ENCODE data around the gene FBXW8. TPM values are rescaled to one million over a fixed set of nuclear protein-coding genes. Genes with fewer than 3 reads are reported as not detected.
A peak's percentile ranks its signal among the peaks of the same experiment; 100 is the strongest.

Gene FBXW8, protein sequence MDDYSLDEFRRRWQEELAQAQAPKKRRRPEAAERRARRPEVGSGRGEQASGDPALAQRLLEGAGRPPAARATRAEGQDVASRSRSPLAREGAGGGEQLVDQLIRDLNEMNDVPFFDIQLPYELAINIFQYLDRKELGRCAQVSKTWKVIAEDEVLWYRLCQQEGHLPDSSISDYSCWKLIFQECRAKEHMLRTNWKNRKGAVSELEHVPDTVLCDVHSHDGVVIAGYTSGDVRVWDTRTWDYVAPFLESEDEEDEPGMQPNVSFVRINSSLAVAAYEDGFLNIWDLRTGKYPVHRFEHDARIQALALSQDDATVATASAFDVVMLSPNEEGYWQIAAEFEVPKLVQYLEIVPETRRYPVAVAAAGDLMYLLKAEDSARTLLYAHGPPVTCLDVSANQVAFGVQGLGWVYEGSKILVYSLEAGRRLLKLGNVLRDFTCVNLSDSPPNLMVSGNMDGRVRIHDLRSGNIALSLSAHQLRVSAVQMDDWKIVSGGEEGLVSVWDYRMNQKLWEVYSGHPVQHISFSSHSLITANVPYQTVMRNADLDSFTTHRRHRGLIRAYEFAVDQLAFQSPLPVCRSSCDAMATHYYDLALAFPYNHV
- 7.6 TPM for polyA plus RNA-seq (2013, experiment 1 of 2)
- 7.6 TPM for polyA plus RNA-seq (2013, experiment 2 of 2)

GRCh38 chr12:116910645-116911451 is at the start of gene FBXW8:
TSS of gene FBXW8 (plus strand) at chr12:116910950. CDS start at chr12:116911038, 88 bp downstream.
- H3K79me1 ChIP-seq (ENCODE audit: low read length): peaks cover 7% of the 10 kb centered on the region
- no peaks in the 10 kb centered on the region for H3K27me3 ChIP-seq (ENCODE audit: insufficient read depth, low read length, poor library complexity)
- WGBS (ENCODE audit: extremely low coverage, insufficient coverage, low lambda C conversion rate): no CpG with 5 or more reads among the region's 82 CpGs
- H3K36me3 ChIP-seq (ENCODE audit: control insufficient read depth, insufficient read depth, low read length): no peaks in the 10 kb centered on the region
- H3K4me1 ChIP-seq (ENCODE audit: control insufficient read depth, low read depth, low read length): no peaks in the 10 kb centered on the region
- peak within 1 kb of the TSS; percentile 94 for H3K4me2 ChIP-seq (ENCODE audit: low read length)
- peak within 1 kb of the TSS; percentile 85 for H3K23ac ChIP-seq (ENCODE audit: low read length)
- peak within 1 kb of the TSS; percentile 95 for H3K56ac ChIP-seq (ENCODE audit: low read length)
- no peak within 1 kb of the TSS for H4K8ac ChIP-seq (ENCODE audit: low read depth, low read length)
- no peak within 1 kb of the TSS for H2BK15ac ChIP-seq (replicated peaks; ENCODE audit: low read depth)
- H3K4ac ChIP-seq (ENCODE audit: low read depth, low read length): peak within 1 kb of the TSS; percentile 100
- peak within 1 kb of the TSS; percentile 90 for H3K4me3 ChIP-seq (ENCODE audit: low read length)
- H2BK120ac ChIP-seq (ENCODE audit: low read depth, low read length): peak within 1 kb of the TSS; percentile 37
- peak within 1 kb of the TSS; percentile 98 for H3K18ac ChIP-seq (ENCODE audit: low read length)
- peak within 1 kb of the TSS; percentile 77 for H3K27ac ChIP-seq (ENCODE audit: low read depth, low read length)
- H2BK5ac ChIP-seq (ENCODE audit: low read length): no peak within 1 kb of the TSS
- peak; percentile 79 for DNase-seq
- H3K9ac ChIP-seq (ENCODE audit: low read length): peak within 1 kb of the TSS; percentile 90
- H3K79me2 ChIP-seq (ENCODE audit: control insufficient read depth, insufficient read depth, low read length): peaks cover 10% of the 10 kb centered on the region
- no peak within 1 kb of the TSS for H4K5ac ChIP-seq (ENCODE audit: low read length)
- no peak within 1 kb of the TSS for H2AK5ac ChIP-seq (ENCODE audit: low read length)

DNA sequence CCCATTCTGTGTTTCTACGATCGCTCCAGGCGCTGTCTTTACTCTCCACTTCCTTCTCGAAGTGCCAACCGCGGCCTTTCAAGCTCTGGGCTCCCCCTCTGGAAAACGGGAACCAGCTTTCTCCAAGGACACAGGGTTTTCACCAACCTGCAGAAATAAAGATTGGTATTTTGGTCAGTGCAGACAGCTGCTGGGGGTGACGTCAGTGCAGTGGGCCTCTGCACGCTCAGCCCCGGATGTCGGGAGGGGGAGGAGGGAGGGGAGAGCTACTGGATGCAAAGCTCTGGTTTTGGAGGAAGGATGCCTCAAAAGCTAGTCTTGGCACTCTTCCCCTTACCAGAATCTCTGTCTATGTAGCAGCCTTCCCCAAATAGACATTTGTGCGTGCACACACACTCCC is 49.4 kb upstream of the FBXW8 start:
- Histone ChIP-seq H3K18ac (ENCODE audit: low read length) (no peak overlapping the region), H4K5ac (ENCODE audit: low read length) (no peak overlapping the region), H3K4me2 (ENCODE audit: low read length) (no peak overlapping the region), H4K8ac (ENCODE audit: low read depth, low read length) (no peak overlapping the region), H2BK120ac (ENCODE audit: low read depth, low read length) (no peak overlapping the region), H3K27me3 (ENCODE audit: insufficient read depth, low read length, poor library complexity) (no peaks in the 10 kb centered on the region), H3K9ac (ENCODE audit: low read length) (no peak overlapping the region), H3K4me1 (ENCODE audit: control insufficient read depth, low read depth, low read length) (no peaks in the 10 kb centered on the region), H3K79me1 (ENCODE audit: low read length) (no peaks in the 10 kb centered on the region), H3K27ac (ENCODE audit: low read depth, low read length) (no peak overlapping the region), H3K56ac (ENCODE audit: low read length) (no peak overlapping the region), H2BK15ac (replicated peaks; ENCODE audit: low read depth) (no peak overlapping the region), H2AK5ac (ENCODE audit: low read length) (no peak overlapping the region), H3K4ac (ENCODE audit: low read depth, low read length) (no peak overlapping the region), H3K23ac (ENCODE audit: low read length) (no peak overlapping the region), H3K4me3 (ENCODE audit: low read length) (no peak overlapping the region), H2BK5ac (ENCODE audit: low read length) (no peak overlapping the region), H3K79me2 (ENCODE audit: control insufficient read depth, insufficient read depth, low read length) (no peaks in the 10 kb centered on the region), H3K36me3 (ENCODE audit: control insufficient read depth, insufficient read depth, low read length) (no peaks in the 10 kb centered on the region)
- WGBS (ENCODE audit: extremely low coverage, insufficient coverage, low lambda C conversion rate): no CpG with 5 or more reads among the region's 12 CpGs
- DNase-seq: peak; percentile 31

GRCh38 chr12:116862167-116862566 is 48.6 kb upstream of the FBXW8 start:
- Histone ChIP-seq H3K36me3 (ENCODE audit: control insufficient read depth, insufficient read depth, low read length) (no peaks in the 10 kb centered on the region), H3K27ac (ENCODE audit: low read depth, low read length) (no peak overlapping the region), H2BK5ac (ENCODE audit: low read length) (no peak overlapping the region), H3K18ac (ENCODE audit: low read length) (no peak overlapping the region), H3K9ac (ENCODE audit: low read length) (no peak overlapping the region), H3K4me1 (ENCODE audit: control insufficient read depth, low read depth, low read length) (no peaks in the 10 kb centered on the region), H3K23ac (ENCODE audit: low read length) (no peak overlapping the region), H4K5ac (ENCODE audit: low read length) (no peak overlapping the region), H3K79me2 (ENCODE audit: control insufficient read depth, insufficient read depth, low read length) (no peaks in the 10 kb centered on the region), H3K56ac (ENCODE audit: low read length) (no peak overlapping the region), H3K4ac (ENCODE audit: low read depth, low read length) (no peak overlapping the region), H3K4me2 (ENCODE audit: low read length) (no peak overlapping the region), H2BK15ac (replicated peaks; ENCODE audit: low read depth) (no peak overlapping the region), H3K79me1 (ENCODE audit: low read length) (no peaks in the 10 kb centered on the region), H2AK5ac (ENCODE audit: low read length) (no peak overlapping the region), H4K8ac (ENCODE audit: low read depth, low read length) (no peak overlapping the region), H3K4me3 (ENCODE audit: low read length) (no peak overlapping the region), H2BK120ac (ENCODE audit: low read depth, low read length) (no peak overlapping the region), H3K27me3 (ENCODE audit: insufficient read depth, low read length, poor library complexity) (no peaks in the 10 kb centered on the region)
- DNase-seq: no peak
- WGBS (ENCODE audit: extremely low coverage, insufficient coverage, low lambda C conversion rate): no CpG with 5 or more reads among the region's 4 CpGs

DNA sequence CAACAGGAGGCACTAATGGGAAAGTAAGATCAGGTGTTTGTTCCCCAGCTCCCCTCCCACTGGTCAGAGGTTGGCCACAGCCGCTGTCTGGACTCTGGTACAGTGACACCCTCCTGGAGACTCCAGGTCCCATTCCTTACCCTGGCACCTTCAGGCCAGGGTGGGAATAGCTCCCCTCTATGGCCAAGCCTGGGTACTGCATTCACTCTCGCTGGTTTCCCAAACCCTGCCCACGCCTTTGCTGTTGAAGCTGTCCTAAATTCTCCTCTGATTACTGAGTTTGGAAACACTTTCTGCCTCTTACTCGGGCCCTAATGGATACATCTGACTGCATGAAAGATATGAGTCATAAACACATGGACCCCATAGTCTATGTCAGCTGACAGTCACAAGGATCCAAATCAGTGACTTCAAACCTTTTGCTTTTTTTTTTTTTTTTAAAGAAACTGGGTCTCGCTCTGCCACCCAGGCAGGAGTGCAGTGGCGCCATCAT is 47.4 kb upstream of the FBXW8 start:
- Histone ChIP-seq H3K23ac (ENCODE audit: low read length) (no peak overlapping the region), H3K4me2 (ENCODE audit: low read length) (no peak overlapping the region), H4K8ac (ENCODE audit: low read depth, low read length) (no peak overlapping the region), H3K56ac (ENCODE audit: low read length) (no peak overlapping the region), H3K79me2 (ENCODE audit: control insufficient read depth, insufficient read depth, low read length) (no peaks in the 10 kb centered on the region), H3K18ac (ENCODE audit: low read length) (no peak overlapping the region), H2BK5ac (ENCODE audit: low read length) (no peak overlapping the region), H3K9ac (ENCODE audit: low read length) (no peak overlapping the region), H3K4ac (ENCODE audit: low read depth, low read length) (no peak overlapping the region), H3K79me1 (ENCODE audit: low read length) (no peaks in the 10 kb centered on the region), H3K36me3 (ENCODE audit: control insufficient read depth, insufficient read depth, low read length) (no peaks in the 10 kb centered on the region), H2AK5ac (ENCODE audit: low read length) (no peak overlapping the region), H3K4me3 (ENCODE audit: low read length) (no peak overlapping the region), H3K27ac (ENCODE audit: low read depth, low read length) (no peak overlapping the region), H2BK120ac (ENCODE audit: low read depth, low read length) (no peak overlapping the region), H3K27me3 (ENCODE audit: insufficient read depth, low read length, poor library complexity) (no peaks in the 10 kb centered on the region), H2BK15ac (replicated peaks; ENCODE audit: low read depth) (no peak overlapping the region), H3K4me1 (ENCODE audit: control insufficient read depth, low read depth, low read length) (no peaks in the 10 kb centered on the region), H4K5ac (ENCODE audit: low read length) (no peak overlapping the region)
- WGBS (ENCODE audit: extremely low coverage, insufficient coverage, low lambda C conversion rate): no CpG with 5 or more reads among the region's 6 CpGs
- peak; percentile 79 for DNase-seq

DNA sequence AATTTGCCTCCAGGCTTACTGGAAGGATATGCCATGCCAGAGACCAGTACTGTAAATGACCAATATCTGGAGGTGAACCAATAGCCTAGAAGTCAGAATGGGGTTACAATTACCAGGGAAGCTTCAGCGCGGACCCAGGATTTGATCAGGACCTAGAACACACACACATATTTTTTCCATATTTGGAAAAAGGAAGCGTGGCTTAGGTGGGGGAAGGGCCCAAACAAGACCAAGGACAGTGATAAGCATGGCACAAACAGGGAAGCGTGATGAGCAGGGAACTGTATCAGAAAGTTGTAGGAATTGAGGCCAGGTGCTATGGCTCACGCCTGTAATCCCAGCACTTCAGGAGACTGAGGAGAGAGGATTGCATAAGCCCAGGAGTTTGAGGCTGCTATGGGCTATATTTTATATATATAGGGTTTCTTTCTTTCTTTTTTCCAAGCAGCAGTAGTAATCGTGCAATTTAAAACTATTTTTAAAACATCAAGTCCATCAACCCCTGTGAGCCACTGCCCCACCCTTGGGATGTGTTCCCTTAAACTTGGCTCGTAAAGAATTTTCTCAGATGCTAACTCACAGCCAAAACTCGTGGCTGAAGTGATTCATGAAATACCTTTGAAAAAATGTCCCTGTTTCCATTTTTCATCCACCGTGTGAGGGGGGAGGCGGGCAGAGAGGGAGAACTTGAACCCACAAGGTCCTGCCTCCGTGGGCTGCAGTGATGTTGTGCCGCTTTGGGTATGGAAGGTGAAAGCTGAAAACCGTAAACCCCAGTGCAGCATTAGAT is 46.2 kb upstream of the FBXW8 start:
- H2BK5ac ChIP-seq (ENCODE audit: low read length): no peak overlapping the region
- no peak for DNase-seq
- WGBS (ENCODE audit: extremely low coverage, insufficient coverage, low lambda C conversion rate): no CpG with 5 or more reads among the region's 13 CpGs
- no peak overlapping the region for H3K27ac ChIP-seq (ENCODE audit: low read depth, low read length)
- no peak overlapping the region for H3K9ac ChIP-seq (ENCODE audit: low read length)
- no peak overlapping the region for H2BK120ac ChIP-seq (ENCODE audit: low read depth, low read length)
- no peaks in the 10 kb centered on the region for H3K4me1 ChIP-seq (ENCODE audit: control insufficient read depth, low read depth, low read length)
- H4K8ac ChIP-seq (ENCODE audit: low read depth, low read length): no peak overlapping the region
- no peaks in the 10 kb centered on the region for H3K79me1 ChIP-seq (ENCODE audit: low read length)
- no peaks in the 10 kb centered on the region for H3K36me3 ChIP-seq (ENCODE audit: control insufficient read depth, insufficient read depth, low read length)
- H3K4ac ChIP-seq (ENCODE audit: low read depth, low read length): no peak overlapping the region
- no peaks in the 10 kb centered on the region for H3K79me2 ChIP-seq (ENCODE audit: control insufficient read depth, insufficient read depth, low read length)
- no peak overlapping the region for H2AK5ac ChIP-seq (ENCODE audit: low read length)
- no peak overlapping the region for H3K56ac ChIP-seq (ENCODE audit: low read length)
- H3K27me3 ChIP-seq (ENCODE audit: insufficient read depth, low read length, poor library complexity): no peaks in the 10 kb centered on the region
- no peak overlapping the region for H3K4me3 ChIP-seq (ENCODE audit: low read length)
- no peak overlapping the region for H2BK15ac ChIP-seq (replicated peaks; ENCODE audit: low read depth)
- no peak overlapping the region for H3K18ac ChIP-seq (ENCODE audit: low read length)
- no peak overlapping the region for H3K23ac ChIP-seq (ENCODE audit: low read length)
- no peak overlapping the region for H3K4me2 ChIP-seq (ENCODE audit: low read length)
- no peak overlapping the region for H4K5ac ChIP-seq (ENCODE audit: low read length)
